Esophagus squamous epithelium (tissue), 4 donors: ENCODE measurements around the gene TOM1L1.
A peak's percentile ranks its signal among the peaks of the same experiment; 100 is the strongest.

Source experiments
- CTCF ChIP-seq, 6 experiments: fragments of 450-650 bp in 4 of 6; fragments of 200-600 bp in 2 of 6; sonication (generic) in 2 of 6; IDR thresholded peaks; one replicate each; pipeline ENCODE4 v1.5.1; 2016 to 2019; ENCODE audit warnings: antibody characterized with exemption in 6 of 6, mild to moderate bottlenecking in 4 of 6, moderate library complexity in 4 of 6
- POLR2A ChIP-seq, 4 donors: fragments of 450-650 bp; IDR thresholded peaks; one replicate each; pipeline ENCODE4 v1.6.1; 2017; ENCODE audit warnings: antibody characterized with exemption in 4 of 4, mild to moderate bottlenecking in 4 of 4, moderate library complexity in 3 of 4

GRCh38 chr17:54968262-54968987, 67.8 kb downstream of the TOM1L1 start, which contains the start of the genes COX11 and STXBP4:
- TF ChIP-seq CTCF (IDR thresholded peaks at IDR 0.05) (peak in 3 of 6 experiments; percentile 39 to 49 (median 44)), POLR2A (IDR thresholded peaks at IDR 0.05) (peak in 3 of 4 donors; percentile 54 to 77 (median 58))
